Measurements from ENCODE around the gene NPHP4.
"Not testable (repeated sequence)": the region's sequence is repeated elsewhere in the genome, so short reads cannot be mapped to it uniquely, and the experiment has no call there.

Gene NPHP4

DNA sequence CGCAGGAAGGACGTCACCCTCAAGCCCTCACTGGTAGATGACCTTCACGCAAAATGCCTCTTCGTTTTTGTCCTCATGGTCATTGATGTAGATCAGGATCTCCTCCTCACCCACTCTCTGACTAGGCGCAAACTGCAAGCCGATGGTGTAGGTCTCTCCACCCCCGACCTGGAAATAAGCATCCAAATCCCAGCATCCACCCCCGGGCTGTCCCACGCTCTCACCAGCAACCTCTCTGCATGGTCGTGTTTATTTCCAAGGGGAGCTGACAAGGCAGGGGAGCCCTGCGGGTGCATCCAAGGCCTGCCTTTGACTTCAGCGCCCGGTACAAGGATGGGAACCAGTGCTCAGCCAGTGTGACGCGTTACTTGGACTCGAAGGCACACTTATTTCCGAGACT is 129.0 kb downstream of the NPHP4 start:
- in situ Hi-C loops (cut with MboI; ENCODE audit: low sequenced_read_pairs) = no loop called here

DNA sequence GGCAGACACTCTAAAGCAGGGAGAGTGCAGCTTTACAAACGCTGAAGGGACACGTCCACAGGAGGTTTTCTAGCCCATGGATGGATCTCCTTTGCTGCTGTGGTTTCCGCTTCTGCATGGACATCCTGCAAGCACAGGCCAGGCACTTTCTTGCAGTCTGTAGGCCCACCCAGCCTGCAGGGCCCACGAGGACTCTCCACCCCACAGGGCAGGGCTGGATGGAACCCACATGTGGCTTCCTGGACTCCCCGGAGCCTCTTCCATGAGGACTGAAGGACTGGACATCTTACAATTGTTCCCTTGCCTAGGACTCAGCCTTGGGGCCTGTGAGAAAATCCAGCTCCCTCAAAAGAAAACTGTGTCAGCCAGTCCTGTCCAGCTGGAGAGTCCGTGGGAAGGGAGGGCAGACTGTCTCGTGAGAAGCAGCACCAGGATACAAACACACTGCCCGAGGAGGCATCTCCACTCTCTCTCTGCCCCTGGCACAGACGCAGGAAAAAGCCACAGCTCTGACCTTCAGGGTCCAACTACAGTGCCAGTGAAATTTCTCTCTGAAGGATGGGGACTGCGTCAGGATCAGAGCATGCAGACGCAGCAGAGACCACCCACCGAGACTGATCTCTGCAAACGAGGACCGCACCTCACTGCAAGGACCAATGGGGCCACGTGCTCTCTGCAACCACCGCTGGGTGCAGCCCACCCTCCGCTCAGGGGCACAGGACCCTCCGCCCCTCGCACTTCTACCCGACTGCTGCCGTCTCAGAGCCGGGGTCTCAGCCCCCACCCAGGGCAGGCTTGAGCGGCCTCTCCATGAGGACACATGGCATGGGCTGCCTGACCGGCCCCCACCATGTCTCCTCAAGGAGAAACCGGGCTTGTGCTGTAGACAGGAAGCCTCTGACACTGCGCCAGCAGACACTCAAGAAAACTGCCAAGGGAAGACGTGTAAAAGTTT is 130.1 kb downstream of the NPHP4 start:
- in situ Hi-C loops (cut with MboI; ENCODE audit: low sequenced_read_pairs) = no loop called here

DNA sequence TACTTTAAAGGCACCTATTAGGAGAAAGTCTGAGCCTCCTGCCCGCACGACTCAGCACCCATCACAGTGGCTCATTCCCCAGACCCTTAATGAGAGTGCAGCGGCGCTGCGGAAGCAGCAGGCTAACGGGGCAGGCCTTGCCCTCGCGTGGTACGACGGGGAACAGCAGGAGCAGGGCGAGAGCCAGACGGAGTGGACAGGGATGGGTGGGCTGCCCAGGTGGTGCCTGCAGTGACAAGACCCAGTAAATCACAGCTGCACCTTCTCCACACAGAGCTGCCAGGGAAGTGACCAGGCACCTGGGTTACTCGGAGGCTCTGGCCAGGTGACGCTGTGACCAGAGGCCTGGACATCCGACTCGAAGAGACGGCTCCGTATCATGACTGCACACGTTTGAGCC is 131.9 kb downstream of the NPHP4 start:
- in situ Hi-C loops (cut with MboI; ENCODE audit: low sequenced_read_pairs) = no loop called here

DNA sequence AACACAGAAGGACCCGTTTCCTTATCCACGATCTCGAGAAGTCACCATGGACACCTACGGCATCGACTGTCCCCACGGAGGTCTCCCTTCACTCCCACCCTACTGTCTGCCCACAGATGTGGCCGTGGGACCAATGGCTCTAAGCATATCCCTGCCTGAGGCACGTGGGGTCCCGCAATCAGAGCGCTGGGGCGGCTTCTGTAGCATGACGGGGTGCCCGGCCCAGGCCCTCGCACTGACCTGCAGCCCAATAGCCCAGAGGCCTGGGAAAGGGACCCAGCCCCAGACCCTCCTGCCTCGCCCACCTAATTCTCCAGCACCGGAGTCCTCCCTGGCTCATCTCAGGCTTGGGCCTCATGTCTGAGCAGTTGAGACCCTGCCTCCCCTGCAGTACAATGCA is 132.5 kb downstream of the NPHP4 start:
- in situ Hi-C loops (cut with MboI; ENCODE audit: low sequenced_read_pairs) = no loop called here

DNA sequence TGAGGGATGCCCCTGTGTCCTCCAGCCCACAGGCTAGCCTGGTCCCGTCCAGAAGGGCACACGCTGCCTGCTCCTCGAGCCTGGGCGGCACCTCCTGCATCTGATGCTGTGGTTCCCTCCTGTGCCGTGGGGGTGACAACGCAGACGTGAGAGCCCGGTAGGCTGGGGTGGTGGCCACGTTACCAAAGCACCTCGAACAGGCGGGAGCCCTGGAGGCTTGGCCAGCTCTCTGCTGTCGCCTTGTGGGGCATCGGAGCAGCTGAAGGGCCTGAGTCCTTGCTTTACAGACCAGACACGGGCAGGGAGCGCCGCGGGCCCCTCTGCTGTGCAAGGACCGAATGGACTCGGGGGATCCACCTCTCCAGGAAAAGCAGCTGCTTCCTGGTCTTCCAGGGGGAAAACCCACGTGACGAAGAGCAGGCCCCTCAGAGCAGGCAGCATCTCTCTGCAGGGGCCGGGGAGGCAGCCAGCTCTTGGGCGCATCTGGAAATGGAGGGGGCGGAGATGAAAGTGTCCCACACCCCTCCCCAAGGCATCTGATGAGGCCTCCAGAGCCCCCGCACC is 133.3 kb downstream of the NPHP4 start:
- in situ Hi-C loops (cut with MboI; ENCODE audit: low sequenced_read_pairs) = no loop called here

DNA sequence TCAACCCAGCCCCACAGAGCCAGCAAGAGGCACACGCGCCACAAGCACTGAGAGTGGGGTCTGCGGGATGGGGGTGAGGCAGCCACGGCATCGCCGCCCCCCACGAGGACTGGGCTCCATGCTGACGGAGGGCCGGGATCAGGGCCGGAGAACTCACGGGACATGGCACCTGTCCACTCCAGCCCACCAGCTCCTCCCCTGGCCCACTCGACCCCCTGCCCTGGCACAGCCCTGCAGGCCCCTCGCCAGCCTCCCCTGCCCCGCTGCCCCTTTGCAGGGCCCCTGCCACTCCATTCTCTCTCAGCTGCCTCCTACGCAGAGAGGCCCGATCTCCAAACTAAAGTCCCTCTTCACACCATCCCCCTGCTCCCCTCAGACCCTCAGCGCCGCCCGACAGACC is 134.0 kb downstream of the NPHP4 start:
- in situ Hi-C loops (cut with MboI; ENCODE audit: low sequenced_read_pairs) = no loop called here

DNA sequence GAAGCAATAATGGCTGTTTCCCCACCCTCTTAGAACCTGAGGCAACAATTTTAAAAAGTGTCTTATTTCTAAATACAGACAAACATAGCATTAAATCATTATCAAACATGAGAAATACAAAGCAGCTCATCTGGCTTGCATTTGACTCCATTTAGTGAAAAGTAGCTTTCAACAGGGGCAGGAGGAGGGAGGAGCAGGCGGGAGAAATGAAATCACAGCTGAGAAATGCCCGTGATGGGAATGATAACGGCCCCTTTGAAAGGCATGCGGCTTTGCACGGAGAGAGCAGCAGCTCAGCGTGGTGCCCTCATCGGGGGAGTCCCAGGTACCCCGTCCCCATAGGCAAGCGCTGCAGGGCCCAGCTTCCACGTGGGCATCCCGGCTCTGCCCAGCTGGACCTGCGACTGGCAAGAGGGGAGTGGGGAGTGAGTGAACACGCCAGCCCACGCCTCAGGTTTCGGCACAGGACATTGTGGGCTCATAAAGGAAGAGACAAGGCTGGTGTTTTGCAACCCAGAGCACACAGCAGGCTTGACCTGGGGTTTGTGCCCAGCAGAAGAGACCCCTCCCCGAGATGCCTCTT is 134.6 kb downstream of the NPHP4 start:
- in situ Hi-C loops (cut with MboI; ENCODE audit: low sequenced_read_pairs) = no loop called here

DNA sequence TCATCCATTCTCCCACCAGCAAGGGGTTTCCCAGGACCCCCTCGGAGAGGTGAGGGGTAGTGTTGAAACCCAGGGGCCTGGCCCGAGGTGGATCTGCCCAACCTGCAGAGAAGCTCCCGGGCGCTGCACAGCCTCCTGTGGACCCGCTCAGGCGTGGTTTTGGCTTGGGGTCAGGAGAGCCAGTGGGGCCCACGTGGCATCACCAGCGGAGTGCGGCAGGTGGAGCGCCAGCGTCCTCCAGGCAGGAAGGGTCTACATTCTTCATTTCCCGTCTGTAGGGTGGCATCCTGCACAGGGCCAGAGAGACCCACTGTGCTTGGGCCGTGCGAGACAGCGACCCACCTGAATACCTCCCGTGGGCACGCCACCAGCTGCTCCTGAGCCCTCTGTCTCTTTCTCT is 135.2 kb downstream of the NPHP4 start:
- in situ Hi-C loops (cut with MboI; ENCODE audit: low sequenced_read_pairs) = no loop called here

DNA sequence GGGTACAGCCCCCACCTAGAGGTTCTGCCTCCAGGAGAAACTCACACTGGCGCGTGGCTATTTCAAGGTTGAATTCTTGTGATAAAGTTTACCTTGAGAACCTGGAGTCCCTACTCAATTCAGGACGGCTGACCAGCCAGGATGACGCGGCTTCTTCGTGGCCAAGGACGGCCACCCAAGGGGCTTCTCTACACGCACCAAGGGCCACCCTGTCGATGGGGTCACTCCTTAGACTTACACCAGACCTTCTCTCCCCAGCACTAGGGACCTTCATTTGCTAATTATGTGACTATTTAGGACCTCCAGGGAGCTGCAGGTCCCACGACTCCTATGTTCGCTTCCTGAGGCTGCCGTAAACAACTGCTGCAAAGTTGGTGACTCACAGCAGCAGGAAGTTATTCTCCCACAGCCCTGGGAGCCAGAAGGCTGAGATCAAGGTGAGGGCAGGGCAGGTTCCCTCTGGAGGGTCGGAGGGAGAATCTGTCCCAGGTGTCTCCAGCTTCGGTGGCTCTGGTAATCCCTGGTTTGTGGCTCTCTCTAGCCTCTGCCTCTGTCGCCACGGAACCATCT is 135.9 kb downstream of the NPHP4 start:
- in situ Hi-C loops (cut with MboI; ENCODE audit: low sequenced_read_pairs) = no loop called here

DNA sequence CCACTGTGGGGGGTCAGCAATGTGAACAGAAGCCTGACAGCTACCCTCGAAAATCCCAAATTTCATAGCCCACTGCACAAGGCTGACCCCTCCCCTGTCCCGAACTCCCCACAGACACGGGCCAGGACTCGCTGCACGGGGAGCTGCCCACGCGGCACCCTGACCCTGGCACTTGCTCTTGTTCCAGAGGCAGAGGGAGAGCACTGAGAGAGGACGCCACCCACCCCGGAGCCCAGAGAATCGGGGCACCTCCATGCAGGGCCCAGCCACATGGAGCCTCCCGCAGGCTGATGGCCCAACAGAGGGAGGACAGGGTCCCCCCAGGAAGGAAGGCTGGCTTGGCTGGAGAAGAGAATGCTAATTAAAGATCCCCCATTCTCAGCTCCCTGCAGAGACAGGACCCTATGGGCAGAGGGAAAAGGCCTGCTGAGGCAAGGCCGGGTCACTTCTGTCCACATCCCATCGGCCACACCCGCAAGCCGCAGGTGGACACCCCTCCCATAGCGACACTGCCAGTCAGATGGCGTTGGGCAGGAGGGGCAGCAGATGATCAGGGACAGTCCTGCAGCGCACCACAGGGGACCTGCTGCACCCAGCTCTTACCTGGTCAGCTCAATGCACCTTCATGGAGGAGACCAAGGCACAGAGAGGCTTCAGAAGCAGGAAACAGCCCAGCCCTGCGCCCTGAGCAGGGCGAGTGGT is 136.9 kb downstream of the NPHP4 start:
- in situ Hi-C loops (cut with MboI; ENCODE audit: low sequenced_read_pairs) = no loop called here

DNA sequence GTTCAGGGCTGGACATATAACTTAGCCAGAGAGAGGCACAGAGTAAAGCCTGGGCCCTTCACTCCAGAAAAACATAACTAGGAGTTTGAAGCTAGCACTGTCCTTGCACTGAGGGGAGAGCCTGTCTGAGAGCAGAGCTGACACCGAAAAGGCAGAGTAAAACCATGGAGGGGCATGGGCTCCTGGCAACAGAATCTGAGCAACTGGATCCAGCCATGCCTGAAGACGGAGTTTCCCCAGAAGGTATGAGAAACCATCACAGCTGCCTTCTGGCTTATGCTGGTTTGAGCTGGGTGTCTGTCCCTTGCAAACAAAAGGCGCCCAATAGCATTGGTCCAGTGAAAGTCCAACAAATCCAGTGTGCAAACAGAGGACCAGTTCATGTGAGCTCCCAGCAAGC is 137.5 kb downstream of the NPHP4 start:
- in situ Hi-C loops (cut with MboI; ENCODE audit: low sequenced_read_pairs) = no loop called here

DNA sequence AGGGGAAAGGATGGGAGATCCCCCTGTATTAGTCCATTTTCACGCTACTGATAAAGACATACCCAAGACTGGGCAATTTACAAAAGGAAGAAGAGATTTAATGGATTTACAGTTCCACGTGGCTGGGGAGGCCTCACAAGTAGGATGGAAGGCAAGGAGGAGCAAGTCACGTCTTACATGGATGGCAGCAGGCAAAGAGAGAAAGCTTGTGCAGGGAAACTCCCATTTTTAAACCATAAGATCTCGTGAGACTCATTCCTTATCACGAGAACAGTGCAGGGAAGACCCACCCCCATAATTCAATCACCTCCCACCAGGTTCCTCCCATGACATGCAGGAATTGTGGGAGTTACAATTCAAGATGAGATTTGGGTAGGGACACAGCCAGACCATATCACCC is 138.4 kb downstream of the NPHP4 start:
- in situ Hi-C loops (cut with MboI; ENCODE audit: low sequenced_read_pairs) = not testable (repeated sequence)

DNA sequence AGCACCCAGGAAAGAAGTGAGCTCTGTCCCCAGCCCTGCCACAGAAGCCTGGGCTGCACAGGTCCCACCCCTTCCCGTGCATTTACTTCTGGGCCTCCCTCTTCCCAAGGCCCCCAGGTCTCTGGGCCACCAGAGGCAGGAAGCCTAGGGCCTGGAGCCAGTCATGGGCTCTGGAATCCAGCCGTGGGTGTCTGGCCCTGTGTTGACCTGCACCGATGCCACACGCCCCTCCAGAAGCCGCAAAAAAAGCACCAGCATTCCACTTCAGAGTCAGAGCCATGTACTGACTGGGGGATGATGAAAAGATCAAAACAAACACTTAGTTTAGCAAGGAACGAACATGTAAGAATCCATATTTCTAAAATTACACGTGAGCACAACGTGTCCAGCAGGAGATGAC is 141.7 kb downstream of the NPHP4 start:
- in situ Hi-C loops (cut with MboI; ENCODE audit: low sequenced_read_pairs) = no loop called here

DNA sequence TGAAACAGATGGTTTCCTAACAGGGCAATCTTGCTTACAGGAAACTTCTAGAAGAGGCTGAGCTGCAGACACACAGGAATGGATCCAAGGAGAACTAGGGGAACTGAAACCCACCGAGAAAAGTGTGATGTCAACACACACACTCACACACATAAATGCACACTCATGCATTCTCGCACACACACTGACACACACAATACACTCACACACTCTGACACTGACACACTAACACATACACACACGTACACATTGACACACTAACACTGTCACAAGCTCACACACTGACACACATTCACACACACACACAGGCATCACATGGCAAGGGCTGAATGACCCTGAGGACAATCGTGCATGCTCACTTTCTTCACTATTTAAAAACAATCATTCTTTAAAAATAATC is 142.7 kb downstream of the NPHP4 start:
- in situ Hi-C loops (cut with MboI; ENCODE audit: low sequenced_read_pairs) = no loop called here

DNA sequence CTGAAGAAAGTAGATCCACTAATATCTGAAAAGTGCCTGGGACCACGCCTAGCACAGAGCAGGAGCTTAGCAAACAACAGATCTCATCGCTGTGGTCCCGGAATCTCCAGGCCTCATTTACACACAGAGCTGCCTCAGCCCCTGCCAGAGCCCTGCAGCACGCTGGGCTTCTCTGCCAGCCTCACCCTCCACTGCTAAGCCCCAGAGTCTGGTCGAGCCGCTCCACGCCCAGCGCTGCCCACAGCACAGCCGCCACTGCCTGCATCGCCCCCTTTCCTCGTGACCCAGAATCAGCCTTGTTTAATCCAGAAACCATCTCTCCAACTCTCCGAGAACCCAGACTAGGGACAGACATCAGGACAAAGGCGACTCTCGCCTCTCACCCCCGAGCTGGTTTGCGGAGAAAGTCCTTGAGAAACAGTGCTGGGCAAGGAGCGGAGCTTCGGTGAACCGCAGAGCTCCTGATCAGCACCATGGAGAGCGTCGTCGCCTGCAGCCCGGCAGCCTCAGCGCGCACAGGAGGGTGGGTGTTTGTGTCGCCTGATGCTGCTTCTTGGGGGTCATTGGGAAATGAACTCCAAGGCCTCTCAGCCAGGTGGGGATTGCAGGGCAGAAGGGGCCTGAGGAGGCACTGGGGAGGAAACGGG is 145.1 kb downstream of the NPHP4 start:
- in situ Hi-C loops (cut with MboI; ENCODE audit: low sequenced_read_pairs) = no loop called here

DNA sequence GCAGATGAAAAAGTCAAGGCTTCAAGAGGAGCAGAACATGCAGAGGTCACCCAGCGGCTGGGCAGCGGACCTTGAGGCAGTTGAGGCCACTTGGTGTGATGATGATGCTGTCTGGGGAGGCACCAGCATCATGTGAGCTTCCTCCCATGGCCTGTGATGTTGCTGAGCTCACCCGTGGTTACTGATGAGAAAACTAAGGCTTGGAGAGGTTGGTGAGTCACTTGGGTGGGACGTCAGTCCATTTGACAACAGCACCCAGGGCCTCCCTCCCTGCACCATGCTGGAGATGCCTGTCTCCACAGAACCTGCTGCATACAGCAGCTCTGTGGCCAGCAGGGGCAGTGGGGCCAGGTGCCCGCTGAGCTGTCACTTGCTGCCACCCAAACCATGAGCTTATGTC is 146.8 kb downstream of the NPHP4 start:
- in situ Hi-C loops (cut with MboI; ENCODE audit: low sequenced_read_pairs) = no loop called here

DNA sequence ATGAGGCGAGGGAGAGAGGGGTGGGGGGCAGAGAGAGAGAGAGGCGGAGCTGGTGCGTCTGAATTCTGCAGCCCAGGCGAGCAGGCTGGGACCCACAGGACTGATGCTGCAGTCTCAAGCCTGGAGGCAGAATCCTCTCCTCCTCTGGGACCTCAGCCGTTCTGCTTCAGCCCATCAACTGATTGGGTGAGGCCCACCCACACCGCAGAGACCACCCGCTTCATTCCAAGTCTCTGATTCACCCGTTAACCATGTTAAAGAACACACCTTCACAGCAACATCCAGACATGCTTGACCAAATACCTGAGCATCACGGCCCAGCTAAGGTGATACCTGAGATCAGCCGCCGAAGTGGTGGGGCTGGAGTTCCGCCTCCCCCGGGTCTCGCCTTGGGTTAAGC is 147.8 kb downstream of the NPHP4 start:
- in situ Hi-C loops (cut with MboI; ENCODE audit: low sequenced_read_pairs) = no loop called here

DNA sequence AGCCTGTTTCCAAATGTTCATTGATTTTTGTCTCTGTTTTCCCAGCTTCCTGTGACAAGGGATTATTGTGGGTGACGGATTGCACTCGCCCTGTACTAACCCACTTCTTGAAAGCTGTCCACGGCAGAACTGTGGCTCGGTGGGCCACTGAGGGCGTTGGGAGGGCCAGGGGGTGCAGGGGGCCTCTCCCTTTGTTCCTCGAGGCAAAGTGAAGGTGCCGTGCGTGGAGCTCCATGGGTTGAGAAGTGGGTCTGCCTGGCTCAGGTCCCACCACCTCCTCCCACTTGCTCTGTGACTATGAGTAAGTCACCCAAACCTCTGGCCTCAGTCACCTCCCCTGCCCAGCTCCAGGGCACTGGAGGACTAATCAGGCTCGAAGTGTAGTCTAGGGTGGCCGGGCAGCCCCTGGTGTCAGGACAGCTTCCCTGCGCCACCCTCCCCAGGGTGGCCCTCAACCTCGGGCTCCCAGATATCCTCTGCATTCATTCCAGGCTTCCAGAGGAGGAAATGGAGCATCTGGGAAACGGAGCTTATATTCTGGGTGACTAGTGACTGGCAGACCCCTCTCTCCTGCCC is 148.6 kb downstream of the NPHP4 start:
- in situ Hi-C loops (cut with MboI; ENCODE audit: low sequenced_read_pairs) = no loop called here

DNA sequence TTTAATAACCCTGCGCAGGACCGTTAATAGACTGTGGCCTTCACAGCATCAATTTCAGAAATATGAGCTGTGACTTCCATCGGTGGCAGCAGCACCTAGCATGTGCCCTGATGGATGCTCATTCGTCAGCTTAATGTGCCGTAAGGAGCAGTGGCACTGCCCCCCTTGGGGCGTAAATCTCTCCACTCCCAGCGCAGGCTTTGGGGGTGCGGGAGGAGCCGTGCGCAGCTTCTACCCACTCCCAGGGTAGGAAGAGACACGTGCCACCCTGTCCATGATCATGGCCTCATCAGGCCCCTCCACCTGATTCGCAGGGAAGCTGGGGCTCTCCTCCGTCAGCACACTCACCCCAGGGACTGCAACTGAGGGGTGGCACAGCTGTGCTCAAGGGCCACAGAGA is 149.5 kb downstream of the NPHP4 start:
- in situ Hi-C loops (cut with MboI; ENCODE audit: low sequenced_read_pairs) = no loop called here

DNA sequence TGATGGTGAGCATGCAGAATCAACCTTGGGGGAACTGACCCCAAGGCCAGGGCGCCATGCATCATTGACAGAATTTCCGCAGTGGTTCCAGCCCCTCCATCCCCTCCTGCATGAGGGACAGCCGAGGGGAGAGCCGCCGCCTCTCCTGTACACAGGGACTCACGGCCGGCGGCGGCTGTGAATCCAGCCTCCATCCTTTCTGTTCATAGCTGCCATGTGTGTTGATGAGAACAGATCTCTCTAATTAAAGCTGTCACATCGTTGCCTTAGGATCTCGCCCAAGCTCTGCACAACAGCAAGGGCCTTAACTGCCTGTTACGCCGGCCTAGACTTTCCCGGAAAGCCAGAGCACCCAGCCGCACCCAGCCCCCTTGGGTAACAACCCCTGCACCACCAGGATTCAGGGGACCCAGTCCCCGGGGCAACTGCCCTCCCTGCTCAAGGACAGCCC is 151.6 kb downstream of the NPHP4 start:
- in situ Hi-C loops (cut with MboI; ENCODE audit: low sequenced_read_pairs) = no loop called here

Data from HL-60/S4 (cell line).